Fibroblast of gingiva (primary cell): Measurements from ENCODE around the gene ATP8B4.
A peak's percentile ranks its signal among the peaks of the same experiment; 100 is the strongest.
"Not testable (repeated sequence)": the region's sequence is repeated elsewhere in the genome, so short reads cannot be mapped to it uniquely, and the experiment has no call there.

ENCODE experiments used
- DNase-seq: peaks from one replicate; pipeline ENCODE4 v3.0.0-alpha.2; 2011; ENCODE audit warnings: low read depth

ATP8B4 gene

DNA sequence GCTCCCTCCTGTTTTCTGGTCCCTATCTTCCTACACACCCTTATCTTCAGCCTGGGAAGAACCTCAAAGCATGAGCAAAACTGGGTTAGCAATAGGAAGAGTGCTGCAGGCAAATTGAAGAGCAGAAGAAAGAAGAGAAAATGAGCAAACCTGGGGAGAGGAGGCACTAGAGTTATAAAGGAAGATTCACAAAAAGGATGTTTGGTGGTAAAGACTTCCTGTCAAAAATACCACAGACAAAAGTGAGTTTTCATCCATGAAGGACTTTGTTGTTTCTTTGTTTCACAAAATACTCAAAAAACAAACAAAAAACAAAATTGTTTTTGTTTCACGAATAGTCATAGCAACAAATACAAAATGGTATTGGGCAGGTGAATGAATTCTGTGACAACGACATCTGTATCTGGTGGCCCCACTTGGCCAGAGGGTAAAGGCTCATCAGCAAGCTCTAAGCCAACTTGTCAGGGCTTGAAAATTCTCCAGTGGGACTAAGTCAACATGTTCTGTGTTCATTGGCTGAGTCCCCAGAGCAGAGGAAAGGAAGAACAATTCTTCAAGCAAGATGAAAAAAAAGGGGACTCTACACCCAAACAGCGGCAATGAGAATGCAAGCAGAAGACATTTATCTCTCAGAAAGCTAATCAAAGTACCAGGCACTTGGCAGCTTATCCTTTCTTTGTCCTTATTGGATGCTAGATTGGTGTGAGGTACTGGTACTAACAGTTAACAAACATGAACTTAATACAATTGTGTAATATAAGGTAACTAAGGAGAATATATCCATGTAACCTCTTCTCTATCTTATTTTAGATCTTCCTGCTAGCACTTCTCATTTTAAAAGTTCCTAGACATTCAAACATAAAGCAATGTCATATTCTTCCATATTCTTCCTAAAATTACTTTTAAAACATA lies 9.7 kb downstream of the ATP8B4 start:
- DNase-seq: peak; percentile 7

DNA sequence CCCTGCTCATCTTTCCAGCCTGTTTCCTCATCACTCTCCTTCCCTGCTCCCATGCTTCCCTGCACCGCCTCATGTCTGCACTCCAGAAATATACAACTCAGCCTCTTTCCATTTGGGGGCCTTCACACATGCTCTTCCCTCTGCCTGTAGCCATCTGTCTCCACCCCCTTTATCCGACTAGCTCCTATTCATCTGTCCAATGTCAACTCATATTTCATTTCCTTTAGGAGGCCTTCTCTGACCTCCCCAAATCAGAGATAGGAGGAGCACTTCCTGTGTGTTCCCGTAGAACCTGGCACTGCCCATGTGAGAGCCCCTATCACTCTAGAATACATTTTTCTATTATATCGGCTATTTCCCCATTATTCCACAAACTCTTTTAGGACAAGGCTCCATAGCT lies 10.6 kb downstream of the ATP8B4 start:
- no peak for DNase-seq

DNA sequence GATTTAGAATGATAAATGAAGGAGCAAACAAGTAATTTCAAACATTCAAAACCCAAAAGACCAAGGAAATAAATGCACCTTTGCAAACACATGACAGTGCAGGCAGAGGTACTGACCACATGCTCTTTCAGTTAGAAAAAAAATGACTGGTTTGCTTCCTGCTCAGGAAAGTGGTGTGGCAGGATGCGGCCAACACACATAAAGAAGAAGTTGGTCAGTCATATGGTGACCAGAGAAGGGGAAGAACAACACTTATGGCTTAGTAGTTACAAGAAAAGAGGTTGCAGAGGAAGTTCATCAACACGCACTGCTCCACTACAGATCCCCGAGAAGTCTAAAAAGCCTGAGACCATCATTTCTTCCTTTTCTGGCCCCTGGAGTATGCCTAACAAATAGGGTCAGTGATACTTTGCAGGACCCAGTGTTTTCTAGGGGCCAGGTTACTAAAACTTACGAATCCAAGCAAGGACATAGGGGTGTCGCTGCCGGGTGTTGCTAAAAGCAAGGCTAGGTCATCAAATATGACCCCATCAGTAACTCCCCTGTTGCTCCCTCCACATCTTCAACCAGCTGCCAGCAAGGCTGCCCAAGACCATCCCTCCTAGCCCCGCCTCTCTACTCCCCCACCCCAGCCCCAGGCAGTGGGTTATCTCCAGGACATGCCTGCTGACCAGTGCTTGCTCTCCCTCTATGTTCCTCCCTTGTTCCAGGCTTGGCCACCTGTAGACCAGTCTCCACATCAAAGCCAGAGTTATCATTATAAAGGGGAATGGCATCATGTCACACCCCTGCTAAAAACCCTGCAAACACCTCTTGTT lies 11.2 kb downstream of the ATP8B4 start:
- DNase-seq: no peak

DNA sequence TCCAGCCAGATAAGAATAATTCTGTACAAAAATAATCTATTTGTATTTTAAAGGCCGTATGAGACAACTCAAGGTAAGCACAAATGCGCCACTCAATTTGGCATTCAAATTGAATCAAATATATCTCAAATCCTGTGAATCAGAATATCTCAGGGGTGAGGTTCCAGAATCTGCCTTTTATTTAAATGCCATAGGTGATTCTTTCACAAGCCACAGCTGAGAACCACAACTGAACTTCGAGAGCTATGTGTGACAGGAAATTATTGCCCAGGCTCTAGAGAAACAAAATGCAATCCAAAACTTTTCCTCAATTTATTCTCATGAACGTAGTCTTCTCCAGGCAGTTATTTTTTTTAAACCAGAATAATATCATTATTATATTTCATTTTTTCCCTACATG lies 11.9 kb downstream of the ATP8B4 start:
- no peak for DNase-seq

DNA sequence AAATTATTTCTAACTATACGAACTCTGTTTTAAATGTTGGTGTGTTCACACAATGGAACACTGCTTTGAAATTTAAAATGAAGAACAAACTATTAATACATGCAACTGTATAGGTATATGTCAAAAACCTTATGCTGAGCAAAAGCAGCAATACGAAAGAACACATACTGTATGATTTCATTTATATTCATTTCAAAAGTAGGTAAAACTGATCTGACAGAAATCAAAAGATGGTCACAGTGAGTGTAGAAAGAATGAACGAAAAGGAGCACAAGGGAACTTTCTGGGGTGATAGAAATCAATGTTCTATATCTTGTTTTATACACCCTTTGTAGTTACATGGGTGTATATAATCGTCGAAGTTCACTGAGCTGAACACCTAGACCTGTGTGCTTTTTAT lies 12.6 kb downstream of the ATP8B4 start:
- DNase-seq: no peak

DNA sequence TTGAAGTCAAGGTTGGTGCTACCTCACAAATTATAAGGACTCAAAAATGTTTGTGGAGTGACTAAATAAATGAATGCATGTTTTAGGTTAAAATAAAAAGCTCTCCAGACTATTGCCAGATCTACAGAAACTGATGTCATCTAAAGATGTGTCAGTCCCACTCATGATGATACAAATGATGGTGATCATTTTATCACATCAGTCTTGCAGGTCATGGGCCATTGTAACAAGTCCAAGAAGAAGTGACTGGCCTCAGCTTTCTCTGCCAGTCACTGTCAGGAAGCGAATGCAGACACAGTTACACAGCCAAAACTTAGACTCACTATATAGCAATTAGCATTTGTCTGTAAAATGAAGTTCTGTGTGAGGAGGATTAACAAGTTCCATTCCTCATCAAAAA lies 18.5 kb downstream of the ATP8B4 start:
- no peak for DNase-seq

DNA sequence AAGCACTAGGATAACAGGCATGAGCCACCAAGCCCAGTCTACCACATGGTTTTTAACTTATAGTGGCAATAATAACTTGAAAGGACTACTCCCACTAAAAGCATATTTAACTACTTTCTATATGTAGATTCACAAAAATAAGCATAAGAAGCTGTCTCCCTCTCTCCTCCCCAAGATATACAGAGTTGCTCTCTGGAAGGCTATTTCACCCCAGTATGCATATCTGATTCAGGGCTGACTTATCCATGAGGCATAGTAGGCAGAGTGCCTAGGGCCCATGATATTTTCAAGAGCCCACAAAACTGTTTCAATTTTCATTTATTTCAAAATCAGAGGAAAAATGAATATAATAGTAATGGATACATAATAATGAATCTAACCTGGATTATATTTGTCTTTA lies 20.5 kb downstream of the ATP8B4 start:
- no peak for DNase-seq

DNA sequence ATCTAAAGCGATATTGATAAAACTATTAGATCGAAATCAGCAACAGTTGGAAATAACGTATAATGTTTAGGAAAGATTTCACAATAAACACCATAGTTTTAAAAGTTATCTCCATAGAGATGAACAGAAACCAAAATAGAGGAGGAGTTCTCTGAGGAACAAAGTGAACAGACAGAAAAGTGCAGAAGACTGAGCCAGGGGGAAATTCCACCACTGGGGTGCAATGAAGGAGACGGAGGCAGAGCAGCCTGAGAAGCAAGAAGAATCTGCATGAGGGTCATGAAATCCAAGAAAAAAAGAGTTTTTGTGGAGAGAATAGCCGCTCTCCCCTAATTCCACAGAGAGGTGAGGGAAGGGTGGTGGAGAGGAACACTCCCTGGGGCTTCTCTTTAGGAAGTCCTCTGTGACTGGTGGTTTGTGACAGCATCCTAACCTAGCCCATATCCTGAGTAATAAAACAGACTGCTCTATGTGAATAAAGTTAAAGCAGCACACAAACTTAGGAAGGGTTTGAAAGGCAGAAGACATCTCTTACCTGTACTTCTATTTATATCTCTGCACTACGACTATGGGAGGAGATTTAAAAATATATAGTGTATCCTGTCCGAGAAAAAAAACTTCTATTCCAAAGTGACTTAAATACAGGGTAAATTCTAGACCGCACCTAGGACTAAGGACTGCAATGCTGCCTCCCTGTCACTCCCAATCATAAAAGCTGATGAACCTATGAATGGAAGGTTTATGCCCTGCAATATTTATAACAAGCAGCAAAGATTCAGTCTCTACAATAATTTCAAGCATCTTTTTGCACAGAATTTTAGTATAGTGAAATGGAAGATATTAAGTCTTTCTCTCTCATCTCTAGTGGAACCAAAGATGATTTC lies 22.9 kb downstream of the ATP8B4 start:
- no peak for DNase-seq

DNA sequence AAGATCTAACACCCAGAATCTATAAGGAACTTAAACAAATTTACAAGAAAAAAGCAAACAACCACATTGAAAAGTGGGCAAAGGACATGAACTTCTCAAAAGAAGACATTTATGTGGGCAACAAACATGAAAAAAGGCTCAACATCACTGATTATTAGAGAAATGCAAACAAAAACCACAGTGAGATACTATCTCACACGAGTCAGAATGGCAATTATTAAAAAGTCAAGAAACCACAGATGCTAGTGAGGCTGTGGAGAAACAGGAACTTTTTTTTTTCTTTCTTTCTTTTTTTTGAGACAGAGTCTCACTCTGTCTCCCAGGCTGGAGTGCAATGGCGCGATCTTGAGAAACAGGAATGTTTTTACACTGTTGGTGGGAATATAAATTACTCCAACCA lies 29.6 kb downstream of the ATP8B4 start:
- DNase-seq: not testable (repeated sequence)

DNA sequence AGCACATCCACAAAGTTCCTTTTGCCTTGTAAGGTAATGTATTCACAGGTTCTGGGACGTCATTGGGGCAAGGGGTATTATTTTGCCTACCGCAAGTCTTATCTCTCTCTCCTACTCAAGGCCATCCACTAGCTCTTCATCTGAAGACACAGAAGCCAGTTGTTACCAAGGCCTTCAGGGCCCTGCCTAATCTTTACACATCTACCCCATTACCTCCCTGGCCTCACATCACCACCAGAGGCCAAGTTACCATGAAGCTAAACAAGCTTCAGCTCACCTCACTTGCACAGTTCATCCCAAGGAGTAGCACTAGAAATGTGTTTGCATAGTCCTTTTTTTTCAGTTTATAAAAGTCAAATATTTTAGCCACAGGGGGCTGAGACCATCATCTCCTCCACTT lies 34.1 kb downstream of the ATP8B4 start:
- no peak for DNase-seq

DNA sequence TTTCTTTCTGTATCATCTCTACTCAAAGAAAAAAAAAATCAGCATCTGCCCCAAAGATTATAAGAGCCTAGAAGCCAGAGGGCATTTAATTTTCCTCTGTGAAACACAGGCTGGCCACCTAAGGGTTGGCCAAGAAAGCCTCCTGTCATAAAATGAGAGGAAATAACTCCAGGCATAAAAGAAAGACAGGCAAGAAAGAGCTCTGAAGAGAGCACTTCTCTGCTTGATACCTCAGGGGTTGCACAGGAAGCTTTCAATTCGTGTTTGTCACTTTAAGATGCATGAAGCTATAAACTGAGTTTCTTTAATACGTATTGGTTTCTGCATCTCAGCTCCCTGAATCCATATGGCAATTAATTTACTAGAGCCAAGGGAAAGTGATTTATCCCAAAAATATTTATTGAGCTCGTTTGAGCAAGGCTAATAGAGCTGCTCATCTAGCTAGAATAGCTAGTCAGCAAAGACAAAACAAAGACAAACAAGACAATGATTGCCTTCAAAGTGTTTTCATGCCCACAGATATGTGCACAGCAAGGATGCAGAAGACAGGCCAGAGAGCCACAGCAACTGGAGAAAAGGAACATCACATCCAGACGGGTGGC lies 35.5 kb downstream of the ATP8B4 start:
- no peak for DNase-seq

DNA sequence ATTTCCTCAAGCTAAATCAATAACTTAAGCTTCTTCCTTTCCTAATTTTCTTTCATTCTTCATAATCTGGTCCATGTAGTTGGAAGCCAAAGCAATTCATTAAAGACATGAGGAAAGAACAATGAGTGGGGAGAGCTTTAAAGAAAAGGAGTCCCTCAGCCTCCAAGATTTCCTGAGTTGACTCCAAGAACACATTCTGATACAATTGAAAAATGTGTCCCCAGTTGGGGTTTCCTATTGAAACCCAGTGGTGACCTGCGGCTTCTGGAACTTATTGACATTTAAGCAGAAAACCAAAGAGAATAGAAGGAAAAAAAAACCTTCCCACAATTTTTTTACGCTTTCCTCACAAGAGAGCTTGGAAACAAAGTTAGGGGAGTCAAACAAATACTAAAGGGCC lies 37.0 kb downstream of the ATP8B4 start:
- no peak for DNase-seq

DNA sequence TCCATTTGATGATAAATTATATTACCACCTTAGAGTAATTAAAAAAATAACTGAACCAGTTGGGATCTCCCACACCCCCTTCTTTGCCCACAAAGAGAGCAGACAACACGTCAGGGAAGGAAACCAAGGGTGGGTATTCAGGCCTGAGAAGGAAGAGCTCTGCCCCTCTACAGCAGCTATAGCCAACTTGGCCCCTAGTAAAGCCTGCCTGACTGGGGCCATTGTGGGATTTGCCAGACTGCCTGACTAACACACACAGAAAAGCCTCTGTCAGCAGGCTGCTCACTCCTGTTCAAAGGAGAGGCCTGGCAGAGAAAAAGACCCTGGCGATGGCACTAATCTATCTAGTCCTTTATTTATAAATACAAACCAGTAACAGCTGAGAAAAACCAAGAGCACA lies 41.4 kb downstream of the ATP8B4 start:
- no peak for DNase-seq

DNA sequence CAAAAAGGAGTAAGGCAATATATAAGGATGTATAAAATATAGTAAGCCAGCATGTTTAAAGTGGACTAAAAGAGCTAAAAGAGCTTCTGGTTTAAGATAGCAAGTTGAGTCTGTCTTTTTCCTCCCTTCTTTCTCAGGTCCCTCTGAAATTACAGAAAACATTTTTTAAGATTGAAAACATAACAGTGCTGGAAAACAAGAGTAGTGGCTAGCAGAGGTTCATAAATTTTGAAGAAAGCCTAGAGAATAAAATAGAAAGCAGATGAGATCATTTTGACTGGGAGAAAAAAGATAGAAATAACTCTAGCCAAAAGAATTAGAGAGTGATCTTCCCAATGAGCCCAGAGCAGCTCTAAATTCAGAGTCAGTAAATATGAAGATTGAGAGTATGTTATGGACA lies 41.9 kb downstream of the ATP8B4 start:
- no peak for DNase-seq

DNA sequence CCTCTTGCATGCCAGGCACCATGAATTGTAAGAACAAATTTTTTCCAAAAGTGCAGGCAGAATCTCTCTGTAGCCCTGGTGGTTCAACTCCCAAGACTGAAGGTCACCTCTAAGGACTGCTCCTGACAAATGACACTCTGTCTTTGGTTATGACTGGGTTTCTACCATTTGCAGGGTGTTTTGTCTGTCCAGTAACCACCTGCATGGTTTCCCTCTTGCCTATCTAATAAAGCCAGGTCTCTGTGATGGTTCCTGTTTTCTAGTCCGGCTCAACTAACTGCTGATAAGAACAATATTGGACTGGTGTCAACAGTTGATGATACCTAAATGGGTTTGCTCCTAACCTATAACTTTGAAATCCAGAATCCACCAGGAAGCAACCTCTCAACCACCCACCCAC lies 43.7 kb downstream of the ATP8B4 start:
- DNase-seq: no peak

DNA sequence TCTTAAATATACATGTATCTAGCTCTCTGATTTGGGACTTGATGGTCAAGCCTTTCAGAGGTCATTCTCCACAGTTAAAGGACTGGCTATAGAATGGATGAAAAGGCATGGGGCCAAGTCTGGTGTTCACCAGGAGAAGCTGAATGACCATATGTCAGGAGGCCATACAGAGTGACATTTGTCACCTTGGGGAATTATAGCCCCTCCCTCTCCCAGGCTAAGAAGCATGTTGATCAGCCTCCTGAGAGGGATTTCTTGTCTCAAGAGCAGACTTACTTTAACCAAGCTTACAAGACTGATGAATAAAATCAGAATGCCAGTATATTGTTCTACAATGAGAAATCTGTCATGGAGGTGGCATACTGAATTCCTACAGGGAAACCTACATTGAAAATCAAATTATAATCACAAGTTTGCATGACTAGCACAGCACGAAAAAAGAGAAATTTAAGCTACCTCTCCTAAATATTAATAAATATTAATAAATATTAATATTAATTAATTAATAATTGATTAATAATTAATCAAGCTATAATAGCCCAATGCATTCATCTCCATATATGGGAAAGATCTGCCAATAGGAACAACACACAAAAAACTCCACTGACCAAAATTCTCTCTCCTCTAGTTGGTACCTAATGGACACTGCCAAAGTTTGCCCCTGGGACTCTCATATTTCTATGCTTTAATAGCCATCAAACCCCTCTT lies 47.3 kb downstream of the ATP8B4 start:
- DNase-seq: no peak

DNA sequence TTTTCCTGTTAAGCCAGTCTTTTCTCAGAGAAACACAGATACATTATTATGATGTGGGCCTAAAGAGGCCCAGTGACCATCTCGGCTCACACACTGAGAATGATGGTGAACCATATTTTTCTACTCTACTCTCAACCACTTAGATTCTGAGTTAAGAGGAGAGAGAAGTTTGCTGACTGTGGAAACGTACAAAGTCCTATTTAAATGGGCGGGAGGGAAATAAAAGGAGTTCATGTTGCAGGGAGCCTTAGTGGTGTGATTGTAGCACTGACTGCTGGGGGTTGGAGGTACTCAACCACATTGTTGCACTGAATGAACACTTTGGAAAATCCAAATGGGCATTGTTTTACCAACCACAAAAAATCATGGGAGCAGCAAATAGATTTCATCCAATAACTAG lies 51.0 kb downstream of the ATP8B4 start:
- no peak for DNase-seq

DNA sequence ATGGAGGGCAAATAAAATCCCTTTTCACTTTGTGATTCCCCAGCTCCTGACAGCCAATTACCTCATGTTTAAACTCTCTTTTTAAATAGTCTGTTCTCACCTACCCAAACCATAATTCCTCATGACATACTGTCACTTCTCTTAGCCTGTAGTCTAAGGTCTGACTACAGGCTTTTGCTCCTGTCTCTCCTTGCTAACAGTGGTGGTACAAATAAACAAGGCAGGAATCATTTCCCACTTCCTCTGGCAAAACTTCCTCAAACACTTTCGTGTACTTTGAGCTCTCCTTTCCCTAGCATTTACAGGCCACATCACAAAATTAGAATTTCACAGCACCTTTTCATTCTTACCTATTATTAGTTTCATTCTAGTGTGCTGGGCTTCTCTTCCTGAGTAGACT lies 51.8 kb downstream of the ATP8B4 start:
- DNase-seq: no peak

DNA sequence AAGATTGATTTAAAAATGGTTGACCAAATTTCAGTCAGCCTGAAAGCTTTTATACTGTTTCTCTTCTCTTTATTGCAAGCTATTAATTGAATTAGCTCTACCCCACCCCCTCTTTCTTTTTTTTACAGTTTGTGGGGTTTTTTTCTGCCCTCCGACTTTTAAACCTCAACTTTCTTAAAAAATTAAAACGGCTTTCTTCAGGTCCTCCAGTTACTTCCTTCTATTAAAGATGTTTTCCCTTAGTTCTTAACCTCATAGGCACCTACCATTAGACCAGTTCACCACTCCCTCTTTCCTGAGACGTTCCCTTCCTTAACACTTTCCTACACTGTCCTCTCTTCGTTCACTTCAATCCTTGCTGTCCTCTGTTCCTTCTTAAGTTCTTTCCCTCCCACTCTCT lies 52.4 kb downstream of the ATP8B4 start:
- no peak for DNase-seq

DNA sequence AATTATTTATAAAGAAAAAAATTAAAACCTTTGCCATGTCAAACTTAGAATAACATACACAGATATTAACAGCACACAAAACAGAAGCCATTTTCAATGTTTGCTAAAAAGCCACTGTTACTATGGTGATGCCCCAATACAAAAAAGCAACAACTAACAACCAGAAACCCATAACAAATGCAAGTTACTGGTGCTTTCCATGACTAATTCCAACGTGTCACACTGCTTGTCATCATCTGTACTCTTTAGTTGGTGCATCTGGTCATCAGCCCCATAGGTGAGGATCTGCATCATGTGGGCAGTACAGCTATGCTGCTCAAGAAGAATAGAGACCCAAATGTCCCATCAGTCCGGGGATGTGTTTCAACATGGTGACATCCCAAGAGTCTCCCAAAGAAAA lies 52.8 kb downstream of the ATP8B4 start:
- DNase-seq: peak; percentile 3

DNA sequence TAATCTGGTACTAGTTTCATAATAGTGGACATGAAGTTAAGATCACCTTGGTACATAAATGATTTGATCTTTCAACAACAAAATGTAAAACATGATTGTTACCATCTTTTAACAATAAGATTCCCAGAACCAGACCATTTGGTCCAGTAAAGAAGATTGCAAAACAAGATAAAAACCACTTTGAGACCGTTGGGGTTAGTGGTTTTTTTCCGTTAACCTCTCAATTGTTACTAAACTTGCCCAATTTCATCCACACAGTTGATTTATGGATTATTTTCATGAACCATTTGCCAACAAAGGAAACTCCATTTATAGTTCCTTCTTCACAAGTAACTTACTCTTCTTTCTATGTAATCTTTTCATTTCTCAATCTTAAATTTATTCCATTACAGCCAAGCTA lies 53.8 kb downstream of the ATP8B4 start:
- DNase-seq: no peak
